ENCODE measurements around the gene SMIM45.

Gene SMIM45

DNA sequence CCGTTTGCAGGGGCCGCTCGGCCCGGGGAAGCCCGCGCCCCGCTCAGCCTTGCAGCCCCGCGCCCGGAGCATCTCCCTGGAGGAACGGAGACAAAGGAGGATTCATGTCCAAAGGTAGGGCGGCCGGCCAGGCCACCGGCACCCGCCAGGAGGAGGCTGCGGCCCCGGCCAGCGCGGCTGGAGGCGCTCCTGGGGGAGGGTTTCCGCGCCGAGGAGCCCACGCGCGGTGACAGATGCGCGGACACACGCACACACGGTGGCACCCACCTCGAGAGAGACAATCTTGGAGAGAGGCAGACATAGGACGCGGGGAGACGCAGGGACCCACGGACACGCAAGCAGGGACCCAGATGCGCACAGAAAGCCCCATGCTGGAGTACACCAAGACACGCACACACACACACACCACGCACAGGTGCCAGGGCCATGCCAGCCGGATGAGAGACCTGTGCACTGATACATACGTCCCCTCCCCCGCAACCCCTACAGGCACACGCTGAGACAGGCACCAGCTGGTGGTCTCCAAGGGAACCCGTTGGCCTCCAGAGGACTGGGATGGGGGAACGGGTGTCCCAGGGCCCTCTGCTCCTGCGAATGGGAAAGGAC is 25.1 kb downstream of the SMIM45 start:
- intact Hi-C loops (cut with micrococcal nuclease) (no loop called here), dilution Hi-C loops (cut with MboI; ENCODE audit: extremely low pct_ligation_motif_present, low sequenced_read_pairs) (no loop called here)
- no peaks in the 10 kb centered on the region for H4K20me1 ChIP-seq (replicated peaks; ENCODE audit: control insufficient read depth, extremely low read depth, insufficient read depth, low read length)
- POLR2A ChIA-PET = no interaction called here
- H3K4me3 ChIP-seq (replicated peaks in 1 of 3; ENCODE audit: insufficient read depth in 1 of 3, low read depth in 1 of 3, low read length in 3 of 3) = peak overlapping the region in 1 of 3 experiments; percentile 19
- FAIRE-seq (no peak), DNase-seq (ENCODE audit: low read depth, low spot score) (no peak)
- CTCF ChIA-PET = interaction anchor here (0.8 to 2.0 kb wide), 2 partner anchors 11 to 136 kb away, joined by 3 to 4 read pairs; no protein-coding TSS in a partner anchor
- H3K36me3 ChIP-seq (ENCODE audit: control insufficient read depth in 2 of 2, extremely low read depth in 1 of 2, insufficient read depth in 2 of 2, low read length in 2 of 2) = no peaks in the 10 kb centered on the region
- H3K27me3 ChIP-seq (ENCODE audit: control insufficient read depth in 2 of 2, insufficient read depth in 2 of 2, low read length in 2 of 2) = peaks cover 24 to 31% of the 10 kb centered on the region in 2 experiments
- TF ChIP-seq FOS (IDR thresholded peaks at IDR 0.05; ENCODE audit: borderline replicate concordance, insufficient read depth, low read length) (no peak), GATA2 (IDR thresholded peaks at IDR 0.05; ENCODE audit: insufficient read depth, insufficient read length, low read depth, low read length) (no peak), EZH2 (IDR thresholded peaks at IDR 0.05; ENCODE audit: borderline replicate concordance, low read depth, low read length, severe bottlenecking) (peak; percentile 91), POLR2AphosphoS5 (IDR thresholded peaks at IDR 0.05; ENCODE audit: insufficient read depth, low read depth, low read length) (no peak), POLR2A (IDR thresholded peaks at IDR 0.05; ENCODE audit: low read depth, low read length) (no peak), MYC (IDR thresholded peaks at IDR 0.05; ENCODE audit: low read depth, low read length) (no peak), JUN (IDR thresholded peaks at IDR 0.05; ENCODE audit: borderline replicate concordance, insufficient read depth, insufficient read length, low read depth) (no peak)
- TF ChIP-seq, protein P1, sequence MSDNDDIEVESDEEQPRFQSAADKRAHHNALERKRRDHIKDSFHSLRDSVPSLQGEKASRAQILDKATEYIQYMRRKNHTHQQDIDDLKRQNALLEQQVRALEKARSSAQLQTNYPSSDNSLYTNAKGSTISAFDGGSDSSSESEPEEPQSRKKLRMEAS (IDR thresholded peaks at IDR 0.05; ENCODE audit: insufficient read depth, insufficient read length) = no peak
- TF ChIP-seq, protein P2, sequence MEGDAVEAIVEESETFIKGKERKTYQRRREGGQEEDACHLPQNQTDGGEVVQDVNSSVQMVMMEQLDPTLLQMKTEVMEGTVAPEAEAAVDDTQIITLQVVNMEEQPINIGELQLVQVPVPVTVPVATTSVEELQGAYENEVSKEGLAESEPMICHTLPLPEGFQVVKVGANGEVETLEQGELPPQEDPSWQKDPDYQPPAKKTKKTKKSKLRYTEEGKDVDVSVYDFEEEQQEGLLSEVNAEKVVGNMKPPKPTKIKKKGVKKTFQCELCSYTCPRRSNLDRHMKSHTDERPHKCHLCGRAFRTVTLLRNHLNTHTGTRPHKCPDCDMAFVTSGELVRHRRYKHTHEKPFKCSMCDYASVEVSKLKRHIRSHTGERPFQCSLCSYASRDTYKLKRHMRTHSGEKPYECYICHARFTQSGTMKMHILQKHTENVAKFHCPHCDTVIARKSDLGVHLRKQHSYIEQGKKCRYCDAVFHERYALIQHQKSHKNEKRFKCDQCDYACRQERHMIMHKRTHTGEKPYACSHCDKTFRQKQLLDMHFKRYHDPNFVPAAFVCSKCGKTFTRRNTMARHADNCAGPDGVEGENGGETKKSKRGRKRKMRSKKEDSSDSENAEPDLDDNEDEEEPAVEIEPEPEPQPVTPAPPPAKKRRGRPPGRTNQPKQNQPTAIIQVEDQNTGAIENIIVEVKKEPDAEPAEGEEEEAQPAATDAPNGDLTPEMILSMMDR (IDR thresholded peaks at IDR 0.05; ENCODE audit: extremely low read depth in 1 of 2, insufficient read depth in 1 of 2, low read depth in 1 of 2, low read length in 2 of 2) = no peak
- no peaks in the 10 kb centered on the region for H3K79me2 ChIP-seq (ENCODE audit: control insufficient read depth, insufficient read depth, low read length)
- no peaks in the 10 kb centered on the region for H3K9me3 ChIP-seq (replicated peaks; ENCODE audit: control insufficient read depth, insufficient read depth, low read length)
- BruUV-seq (replicated peaks) = no TSS peak
- no peak overlapping the region for H3K4me2 ChIP-seq (ENCODE audit: insufficient read depth, low read length)
- peak overlapping the region; percentile 37 for H2AFZ ChIP-seq (ENCODE audit: low read depth, low read length)
- peaks cover 3% of the 10 kb centered on the region for H3K4me1 ChIP-seq (ENCODE audit: control insufficient read depth, extremely low read depth, insufficient read depth, low read length)
- H3K9me1 ChIP-seq (replicated peaks; ENCODE audit: control insufficient read depth, extremely low read depth, insufficient read depth, low read length) = no peaks in the 10 kb centered on the region
- H3K9ac ChIP-seq (replicated peaks; ENCODE audit: extremely low read depth, insufficient read depth, low read length) = no peak overlapping the region
- H3K27ac ChIP-seq (ENCODE audit: insufficient read depth, low read depth, low read length) = no peak overlapping the region

Data from endothelial cell of umbilical vein (primary cell).